Measurements from ENCODE around the gene NIPSNAP3A. TPM values are rescaled to one million over a fixed set of nuclear protein-coding genes. Genes with fewer than 3 reads are reported as not detected.

The NIPSNAP3A gene
- total RNA-seq, 1 experiment from 2014 or later: 7.2 TPM

GRCh38 chr9:104808035-104808614 is 60.6 kb downstream of the NIPSNAP3A start:
- ChIA-PET POLR2A (interaction anchor here (0.6 to 1.1 kb wide), 2 partner anchors 55 to 189 kb away, joined by 3 to 5 read pairs; no protein-coding TSS in a partner anchor), CTCF (interaction anchor here (0.5 to 1.2 kb wide), 12 partner anchors 9 to 607 kb away, joined by 3 to 5 read pairs (median 4); partner anchors contain the start of gene SLC44A1)
- no peak for TF ChIP-seq ZNF232 (CRISPR knock-in tag; IDR thresholded peaks at IDR 0.05)
- TF ChIP-seq ZSCAN18 (CRISPR knock-in tag; IDR thresholded peaks at IDR 0.05): no peak
- no peak for TF ChIP-seq ATF6 (CRISPR knock-in tag; IDR thresholded peaks at IDR 0.05)
- TF ChIP-seq FOXP4 (CRISPR knock-in tag; IDR thresholded peaks at IDR 0.05): no peak
- no peak for TF ChIP-seq NFE2L1 (CRISPR knock-in tag; IDR thresholded peaks at IDR 0.05)
- 0 out of 2 replicates have a peak, but pooled peaks have one; percentile 23 for TF ChIP-seq CTCF (IDR thresholded peaks at IDR 0.05)
- no peaks in the 10 kb centered on the region for H3K9me3 Mint-ChIP-seq
- no peaks in the 10 kb centered on the region for H3K27me3 Mint-ChIP-seq (ENCODE audit: low read depth)
- no peak overlapping the region for H3K4me3 Mint-ChIP-seq
- H3K36me3 Mint-ChIP-seq: no peaks in the 10 kb centered on the region; the same call in 1 of the 2 replicates
- H3K27ac Mint-ChIP-seq: no peak overlapping the region
- DNase-seq (ENCODE audit: low spot score) (peak; percentile 57), ATAC-seq (peak; percentile 94)
- H3K4me1 Mint-ChIP-seq: no peaks in the 10 kb centered on the region

Other genes starting within 250 kb of the NIPSNAP3A start
- gene OR13F1, start 243.4 kb upstream of the NIPSNAP3A start, total RNA-seq (2021): not detected in 3 replicates
- gene OR13C4, start 220.5 kb upstream of the NIPSNAP3A start, total RNA-seq (2021): 0.24 TPM in 1 of 3 replicates, not detected in the others
- gene OR13C3, start 210.8 kb upstream of the NIPSNAP3A start, total RNA-seq (2021): not detected in 3 replicates
- not detected in 3 replicates for gene OR13C8, start 178.5 kb upstream of the NIPSNAP3A start, total RNA-seq (2021)
- not detected in 3 replicates for gene OR13C5, start 148.3 kb upstream of the NIPSNAP3A start, total RNA-seq (2021)
- not detected in 3 replicates for gene OR13C2, start 142.1 kb upstream of the NIPSNAP3A start, total RNA-seq (2021)
- gene OR13C9, start 129.5 kb upstream of the NIPSNAP3A start, total RNA-seq (2021): not detected in 3 replicates
- gene OR13D1, start 53.2 kb upstream of the NIPSNAP3A start, total RNA-seq (2021): not detected in 3 replicates
- gene NIPSNAP3B, start 16.4 kb downstream of the NIPSNAP3A start, total RNA-seq (2021): 0.30 to 0.55 TPM (median 0.31 TPM) in 3 replicates
- 4.6 to 7.8 TPM (median 5.8 TPM) in 3 replicates for gene ABCA1, start 180.5 kb downstream of the NIPSNAP3A start, total RNA-seq (2021)

All from WTC11 (cell line).